ENCODE results near the gene ZNF780B.

Gene ZNF780B

GRCh38 chr19:40090241-40091204, 34.5 kb upstream of the ZNF780B start, which contains the start of gene ZNF780A:
Gene ZNF780A (minus strand): TSS chr19:40090943. CDS start chr19:40084753, 6,190 bp downstream.
- POLR2A ChIA-PET (ENCODE audit: low non-redundant PET), result interaction anchor here (0.8 kb wide), 1 partner anchor 113 kb away, joined by 3 read pairs; no protein-coding TSS in a partner anchor
- TF ChIP-seq, protein P1, sequence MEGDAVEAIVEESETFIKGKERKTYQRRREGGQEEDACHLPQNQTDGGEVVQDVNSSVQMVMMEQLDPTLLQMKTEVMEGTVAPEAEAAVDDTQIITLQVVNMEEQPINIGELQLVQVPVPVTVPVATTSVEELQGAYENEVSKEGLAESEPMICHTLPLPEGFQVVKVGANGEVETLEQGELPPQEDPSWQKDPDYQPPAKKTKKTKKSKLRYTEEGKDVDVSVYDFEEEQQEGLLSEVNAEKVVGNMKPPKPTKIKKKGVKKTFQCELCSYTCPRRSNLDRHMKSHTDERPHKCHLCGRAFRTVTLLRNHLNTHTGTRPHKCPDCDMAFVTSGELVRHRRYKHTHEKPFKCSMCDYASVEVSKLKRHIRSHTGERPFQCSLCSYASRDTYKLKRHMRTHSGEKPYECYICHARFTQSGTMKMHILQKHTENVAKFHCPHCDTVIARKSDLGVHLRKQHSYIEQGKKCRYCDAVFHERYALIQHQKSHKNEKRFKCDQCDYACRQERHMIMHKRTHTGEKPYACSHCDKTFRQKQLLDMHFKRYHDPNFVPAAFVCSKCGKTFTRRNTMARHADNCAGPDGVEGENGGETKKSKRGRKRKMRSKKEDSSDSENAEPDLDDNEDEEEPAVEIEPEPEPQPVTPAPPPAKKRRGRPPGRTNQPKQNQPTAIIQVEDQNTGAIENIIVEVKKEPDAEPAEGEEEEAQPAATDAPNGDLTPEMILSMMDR (conservative IDR thresholded peaks at IDR 0.05; ENCODE audit: low read depth), result no peak
- peak within 1 kb of the TSS; percentile 85 for H3K27ac ChIP-seq
- CTCF ChIA-PET, result interaction anchor here (0.6 kb wide), 1 partner anchor 166 kb away, joined by 3 read pairs; no protein-coding TSS in a partner anchor
- peak; percentile 66 for DNase-seq (ENCODE audit: low spot score)

DNA sequence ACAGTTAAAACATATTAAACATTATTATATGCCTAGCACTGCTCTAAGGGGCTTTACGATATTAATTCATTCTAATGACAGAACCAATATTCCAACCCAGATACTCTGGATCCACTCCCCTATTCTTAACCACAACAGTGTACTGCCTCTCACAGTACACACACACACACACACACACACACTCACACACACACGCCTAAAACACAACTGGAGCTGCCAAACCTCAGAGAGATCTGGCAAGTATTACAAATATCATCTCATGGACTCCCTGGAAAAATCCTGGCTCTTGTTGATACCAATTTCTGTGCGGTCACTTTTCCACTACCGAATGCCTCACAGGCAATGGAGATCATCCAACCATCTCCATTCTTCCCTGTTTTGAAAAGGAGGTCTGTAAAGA, 33.4 kb upstream of the ZNF780B start:
- no peak for DNase-seq (ENCODE audit: low spot score)
- H3K27ac ChIP-seq, result no peak overlapping the region
- ChIA-PET CTCF (no interaction called here), POLR2A (ENCODE audit: low non-redundant PET) (no interaction called here)
- TF ChIP-seq, protein P1 (conservative IDR thresholded peaks at IDR 0.05; ENCODE audit: low read depth), result no peak

GRCh38 chr19:40088299-40089047, 32.4 kb upstream of the ZNF780B start:
- CTCF ChIA-PET, result no interaction called here
- POLR2A ChIA-PET (ENCODE audit: low non-redundant PET), result no interaction called here
- no peak overlapping the region for H3K27ac ChIP-seq
- TF ChIP-seq, protein P1 (conservative IDR thresholded peaks at IDR 0.05; ENCODE audit: low read depth), result no peak
- no peak for DNase-seq (ENCODE audit: low spot score)

DNA sequence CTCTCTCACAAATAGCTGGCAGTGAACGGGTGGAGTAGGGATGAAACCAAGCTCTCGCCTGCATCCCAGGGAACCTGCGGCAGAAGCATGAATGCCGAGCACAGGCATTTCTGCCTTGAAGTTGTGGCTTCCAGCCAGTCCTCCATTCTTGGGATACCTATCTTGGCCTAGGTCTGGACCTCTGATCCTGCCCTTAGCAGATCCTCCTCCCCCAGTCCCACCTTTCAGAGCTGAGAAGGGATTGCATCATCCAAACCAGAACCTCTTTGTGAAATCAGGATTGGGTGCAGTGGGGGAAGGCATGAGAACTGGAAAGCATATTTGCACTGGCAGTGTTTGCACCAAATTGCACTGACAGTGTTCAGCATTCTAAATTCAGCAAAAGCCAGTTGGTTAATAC, 28.9 kb upstream of the ZNF780B start:
- CTCF ChIA-PET, result interaction anchor here (1.1 kb wide), 1 partner anchor 220 kb away, joined by 10 read pairs; no protein-coding TSS in a partner anchor
- H3K27ac ChIP-seq, result no peak overlapping the region
- TF ChIP-seq, protein P1 (conservative IDR thresholded peaks at IDR 0.05; ENCODE audit: low read depth), result no peak
- POLR2A ChIA-PET (ENCODE audit: low non-redundant PET), result no interaction called here
- DNase-seq (ENCODE audit: low spot score), result no peak

- POLR2A ChIA-PET (ENCODE audit: low non-redundant PET), result no interaction called here
- no peak overlapping the region for H3K27ac ChIP-seq
- DNase-seq (ENCODE audit: low spot score), result no peak
- CTCF ChIA-PET, result interaction anchor here (0.6 kb wide), 1 partner anchor 557 kb away, joined by 6 read pairs; no protein-coding TSS in a partner anchor
- TF ChIP-seq, protein P1 (conservative IDR thresholded peaks at IDR 0.05; ENCODE audit: low read depth), result no peak
These were observed 25.4 kb upstream of the ZNF780B start for GRCh38 chr19:40081411-40081810.

GRCh38 chr19:40080289-40080688, 24.3 kb upstream of the ZNF780B start:
- ChIA-PET POLR2A (ENCODE audit: low non-redundant PET) (no interaction called here), CTCF (interaction anchor here (1.0 kb wide), 1 partner anchor 22 kb away, joined by 3 read pairs; no protein-coding TSS in a partner anchor)
- TF ChIP-seq, protein P1 (conservative IDR thresholded peaks at IDR 0.05; ENCODE audit: low read depth), result no peak
- DNase-seq (ENCODE audit: low spot score), result no peak
- no peak overlapping the region for H3K27ac ChIP-seq

All from RWPE1 (cell line).